Activated CD4-positive, alpha-beta T cell treated with anti-CD3 and anti-CD28 coated beads for 48 hours (primary cell): ENCODE measurements around the gene APBB1IP.
"Not testable (repeated sequence)": the region's sequence is repeated elsewhere in the genome, so short reads cannot be mapped to it uniquely, and the experiment has no call there.

Experiments used
- DNase-seq: peaks from one replicate; pipeline ENCODE4 v3.0.0-alpha.2; 2020

The APBB1IP gene

DNA sequence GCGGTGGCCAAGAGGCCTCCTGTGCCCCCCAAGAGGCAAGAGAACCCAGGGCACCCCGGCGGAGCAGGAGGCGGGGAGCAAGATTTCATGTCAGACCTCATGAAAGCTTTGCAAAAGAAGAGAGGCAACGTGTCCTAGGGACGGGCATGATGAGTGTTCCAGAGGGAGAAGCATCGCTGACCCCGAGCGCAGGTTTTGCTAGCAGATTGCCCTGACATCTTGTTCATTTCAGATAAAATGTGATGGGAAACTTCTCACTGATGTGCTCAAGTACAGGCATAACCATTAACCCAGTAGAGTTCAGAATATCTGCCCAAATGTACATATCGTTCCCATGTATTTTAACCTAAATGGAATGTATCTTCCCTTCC, 129.2 kb downstream of the APBB1IP start:
- DNase-seq = no peak

DNA sequence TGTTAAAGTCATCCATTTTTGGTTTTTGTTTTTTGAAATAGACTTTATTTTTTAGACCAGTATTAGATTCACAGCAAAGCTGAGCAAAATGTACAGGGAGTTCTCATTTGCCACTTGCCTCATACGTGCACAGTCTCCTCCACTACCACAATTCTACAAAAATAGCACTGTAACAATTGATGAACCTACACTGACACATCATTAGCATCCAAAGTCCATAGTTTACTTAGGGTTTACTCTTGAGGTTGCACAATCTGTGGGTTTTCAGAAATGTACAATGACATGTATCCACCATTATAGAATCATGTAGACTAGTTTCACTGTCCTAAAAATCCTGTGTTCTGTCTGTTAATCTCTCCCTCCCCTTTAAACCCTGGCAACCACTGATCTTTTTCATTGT, 133.5 kb downstream of the APBB1IP start:
- DNase-seq = no peak

- DNase-seq = no peak
Measured at GRCh38 chr10:26573674-26574073, 135.5 kb downstream of the APBB1IP start.

- no peak for DNase-seq
Measured at GRCh38 chr10:26574783-26575182, 136.6 kb downstream of the APBB1IP start.

- not testable (repeated sequence) for DNase-seq
Measured at GRCh38 chr10:26578371-26578770, 140.2 kb downstream of the APBB1IP start.

GRCh38 chr10:26579256-26580063, 141.3 kb downstream of the APBB1IP start:
- DNase-seq = no peak

GRCh38 chr10:26586211-26586610, 148.1 kb downstream of the APBB1IP start:
- DNase-seq = no peak

GRCh38 chr10:26588611-26589010, 150.5 kb downstream of the APBB1IP start:
- DNase-seq = no peak

DNA sequence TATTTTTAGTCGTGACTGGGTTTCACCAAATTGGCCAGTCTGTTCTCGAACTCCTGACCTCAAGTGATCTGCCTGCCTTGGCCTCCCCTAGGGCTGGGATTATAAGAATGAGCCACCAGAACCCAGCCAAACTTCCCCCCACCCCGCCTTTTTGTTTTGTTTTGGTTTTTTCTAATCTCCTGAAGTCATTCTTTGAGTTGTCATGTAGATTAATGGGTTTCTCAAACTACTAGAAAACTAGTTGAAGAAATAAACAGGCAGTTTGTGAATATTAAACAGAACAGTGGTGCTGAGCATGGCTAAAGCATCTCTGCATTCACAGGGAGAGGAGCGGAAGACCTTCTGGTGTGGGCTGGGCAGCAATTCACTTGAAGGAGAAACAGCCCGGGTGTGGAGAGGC, 151.7 kb downstream of the APBB1IP start:
- DNase-seq = not testable (repeated sequence)

- no peak for DNase-seq
Measured at GRCh38 chr10:26593896-26594295, 155.8 kb downstream of the APBB1IP start.

DNA sequence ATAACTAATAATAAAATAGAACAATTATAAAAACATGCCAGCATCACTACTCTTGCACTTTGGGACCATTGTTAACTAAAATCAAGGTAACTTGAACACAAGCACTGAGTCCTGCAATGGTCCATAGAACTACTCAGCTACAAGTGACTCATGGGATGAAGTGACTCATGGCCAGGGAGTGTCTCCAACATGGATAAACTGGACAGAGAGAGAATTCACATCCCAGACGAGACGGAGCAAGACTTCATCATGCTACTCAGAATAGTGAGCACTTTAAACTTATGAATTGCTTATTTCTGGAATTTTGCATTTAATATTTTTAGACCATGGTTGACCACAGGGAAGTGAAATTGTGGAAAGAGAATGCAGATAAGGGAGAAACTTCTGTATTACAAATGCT, 165.1 kb downstream of the APBB1IP start:
- not testable (repeated sequence) for DNase-seq

DNA sequence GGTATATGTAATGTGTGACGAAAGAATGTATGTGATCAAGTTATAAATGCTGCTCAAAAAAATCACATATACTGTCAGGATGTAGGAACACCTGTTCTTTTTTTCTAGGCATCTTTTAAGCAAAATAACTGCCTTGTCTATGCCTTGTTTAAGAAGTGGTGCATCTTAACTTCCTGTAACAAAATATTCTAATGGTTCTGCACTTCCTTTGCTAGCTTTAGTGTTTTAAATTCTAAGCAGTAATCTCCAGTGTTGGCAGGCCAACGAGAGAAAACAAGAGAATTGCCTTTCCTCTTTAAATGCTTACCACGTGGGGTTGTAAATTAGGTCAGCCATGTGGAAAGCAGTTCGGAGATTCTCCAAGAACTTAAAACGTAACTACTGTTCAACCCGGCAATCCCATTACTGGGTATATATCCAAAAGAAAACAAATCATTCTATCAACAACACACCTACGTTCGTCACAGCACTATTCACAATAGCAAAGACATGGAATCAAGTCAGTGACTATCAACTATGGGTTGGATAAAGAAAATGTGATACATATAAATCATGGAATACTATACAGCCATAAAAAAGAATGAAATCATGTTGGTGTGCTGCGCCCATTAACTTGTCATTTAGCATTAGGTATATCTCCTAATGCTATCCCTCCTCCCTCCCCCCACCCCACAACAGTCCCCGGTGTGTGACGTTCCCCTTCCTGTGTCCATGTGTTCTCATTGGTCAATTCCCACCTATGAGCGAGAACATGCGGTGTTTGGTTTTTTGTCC, 166.4 kb downstream of the APBB1IP start:
- not testable (repeated sequence) for DNase-seq

GRCh38 chr10:26606389-26606877, 168.3 kb downstream of the APBB1IP start:
- not testable (repeated sequence) for DNase-seq

GRCh38 chr10:26612151-26612915, 174.2 kb downstream of the APBB1IP start:
- no peak for DNase-seq
